SK-N-MC (cell line): ENCODE results near the gene PAX5.

Experiments used
- DNase-seq: peaks from one replicate; pipeline ENCODE4 v3.0.0-alpha.2; 2011; ENCODE audit warnings: low read depth, low spot score
- H3K27ac ChIP-seq: fragments of 200-600 bp; sonication (generic); 2 replicates; pipeline ENCODE4 v1.5.1; 2016; ENCODE audit warnings: mixed run types
- H3K36me3 ChIP-seq: fragments of 200-600 bp; sonication (generic); 2 replicates; pipeline ENCODE4 v1.6.1; 2017; ENCODE audit warnings: antibody characterized with exemption, low read length, mixed read lengths; ENCODE audit not compliant: insufficient read depth
- H3K4me3 ChIP-seq: fragments of 200-600 bp; sonication (generic); 2 replicates; pipeline ENCODE4 v1.5.1; 2016
- H3K9ac ChIP-seq: fragments of 200-600 bp; sonication (generic); 2 replicates; pipeline ENCODE4 v1.8.0; 2017; ENCODE audit warnings: mixed run types, mixed read lengths; ENCODE audit not compliant: insufficient read length
- H3K9me3 ChIP-seq: fragments of 200-600 bp; sonication (generic); 2 replicates; pipeline ENCODE4 v1.6.1; 2017; ENCODE audit warnings: low read depth, mild to moderate bottlenecking, antibody characterized with exemption, low read length, moderate library complexity, mixed read lengths
- EZH2 ChIP-seq: fragments of 200-600 bp; sonication (generic); IDR thresholded peaks from one replicate; pipeline ENCODE4 v1.6.1; 2017; ENCODE audit warnings: antibody characterized with exemption
- FOXP2 ChIP-seq: optimal IDR thresholded peaks from 2 replicates; pipeline ENCODE3; 2011; ENCODE audit warnings: mild to moderate bottlenecking, moderate library complexity; ENCODE audit not compliant: insufficient read depth; ENCODE audit errors: extremely low read length, control extremely low read depth
- POLR2AphosphoS5 ChIP-seq: IDR thresholded peaks from 2 replicates; pipeline ENCODE4 v1.6.1; 2012; ENCODE audit warnings: mild to moderate bottlenecking, low read depth, low read length, borderline replicate concordance

The PAX5 gene

DNA sequence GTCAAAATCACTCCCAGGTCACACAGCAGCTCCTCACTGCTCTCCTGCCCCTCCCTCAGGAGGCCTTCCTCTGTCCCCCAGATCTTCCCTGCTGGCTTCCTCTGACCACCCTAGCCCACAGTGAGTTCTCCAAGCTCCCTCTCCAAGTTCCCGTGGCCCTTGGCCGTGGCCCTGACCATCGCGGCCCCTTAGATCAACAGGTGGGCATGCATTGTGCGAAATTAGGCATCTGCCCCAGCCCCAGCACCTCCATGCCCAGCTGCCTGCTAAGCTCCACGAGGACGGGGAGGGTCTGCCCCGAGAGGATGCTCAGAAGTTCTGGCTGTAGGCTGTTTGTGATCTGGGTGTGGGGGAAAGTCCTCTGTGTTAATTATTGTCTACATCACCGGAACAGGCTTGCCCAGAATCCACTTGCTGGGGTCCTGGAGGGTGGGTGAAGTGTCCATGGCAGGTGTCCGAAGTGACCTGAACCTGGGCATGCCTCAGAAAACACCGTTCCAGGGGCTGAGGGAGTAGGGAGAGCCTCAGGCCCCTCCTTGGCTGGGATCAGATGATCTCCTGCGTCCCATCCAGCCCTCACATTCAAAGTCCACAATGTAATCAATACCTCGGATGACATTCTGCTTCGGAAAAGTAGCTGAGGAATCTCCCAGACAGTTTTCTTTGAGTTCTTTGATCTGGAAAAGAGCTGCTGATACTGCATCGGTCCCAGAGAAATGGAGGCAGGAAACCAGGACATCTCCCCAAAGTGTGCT, 194.8 kb downstream of the PAX5 start:
- Histone ChIP-seq H3K9me3 (no peaks in the 10 kb centered on the region), H3K9ac (no peak overlapping the region), H3K36me3 (no peaks in the 10 kb centered on the region), H3K27ac (no peak overlapping the region), H3K4me3 (no peak overlapping the region)
- DNase-seq = no peak
- no peak for TF ChIP-seq FOXP2
- no peak for TF ChIP-seq POLR2AphosphoS5
- TF ChIP-seq EZH2 = no peak

GRCh38 chr9:36837431-36838405, 196.3 kb downstream of the PAX5 start:
- no peaks in the 10 kb centered on the region for H3K9me3 ChIP-seq
- H3K9ac ChIP-seq = no peak overlapping the region
- H3K36me3 ChIP-seq = no peaks in the 10 kb centered on the region
- DNase-seq = no peak
- TF ChIP-seq FOXP2 (no peak), POLR2AphosphoS5 (no peak), EZH2 (no peak)
- no peak overlapping the region for H3K27ac ChIP-seq
- H3K4me3 ChIP-seq = no peak overlapping the region

DNA sequence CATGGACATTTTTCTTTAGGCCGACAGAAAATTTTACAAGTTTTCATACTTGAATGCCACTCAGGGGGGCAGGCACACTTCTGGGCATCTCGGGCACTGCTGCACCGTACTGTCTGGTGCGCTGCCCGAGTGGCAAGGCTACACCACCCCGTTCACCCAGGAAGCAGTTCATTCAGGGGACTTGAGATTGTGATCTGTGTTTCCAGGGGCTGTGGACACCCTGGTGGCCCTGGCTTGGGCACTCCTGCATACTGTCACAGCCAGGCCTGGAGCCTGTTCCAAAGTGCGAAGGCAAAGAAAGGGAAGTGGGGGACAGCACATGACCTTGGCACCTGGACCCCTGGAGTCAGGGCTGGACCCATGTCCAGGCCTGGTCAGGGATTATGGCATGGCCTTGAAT, 197.6 kb downstream of the PAX5 start:
- H3K4me3 ChIP-seq = no peak overlapping the region
- no peaks in the 10 kb centered on the region for H3K9me3 ChIP-seq
- H3K9ac ChIP-seq = no peak overlapping the region
- no peaks in the 10 kb centered on the region for H3K36me3 ChIP-seq
- TF ChIP-seq POLR2AphosphoS5 = no peak
- TF ChIP-seq FOXP2 = no peak
- no peak for TF ChIP-seq EZH2
- no peak overlapping the region for H3K27ac ChIP-seq
- DNase-seq = no peak

- Histone ChIP-seq H3K9ac (no peak overlapping the region), H3K36me3 (no peaks in the 10 kb centered on the region), H3K27ac (no peak overlapping the region), H3K9me3 (no peaks in the 10 kb centered on the region), H3K4me3 (no peak overlapping the region)
- DNase-seq = no peak
- TF ChIP-seq FOXP2 = no peak
- no peak for TF ChIP-seq EZH2
- no peak for TF ChIP-seq POLR2AphosphoS5
Observed at GRCh38 chr9:36835271-36835996, 198.6 kb downstream of the PAX5 start.

- Histone ChIP-seq H3K4me3 (no peak overlapping the region), H3K9ac (no peak overlapping the region), H3K36me3 (no peaks in the 10 kb centered on the region), H3K9me3 (no peaks in the 10 kb centered on the region), H3K27ac (no peak overlapping the region)
- TF ChIP-seq FOXP2 = no peak
- no peak for TF ChIP-seq POLR2AphosphoS5
- TF ChIP-seq EZH2 = no peak
- DNase-seq = no peak
Observed at GRCh38 chr9:36834736-36835135, 199.3 kb downstream of the PAX5 start.

GRCh38 chr9:36833954-36834353, 200.1 kb downstream of the PAX5 start:
- no peak overlapping the region for H3K9ac ChIP-seq
- TF ChIP-seq EZH2 = no peak
- no peak for TF ChIP-seq FOXP2
- no peak for TF ChIP-seq POLR2AphosphoS5
- no peak for DNase-seq
- no peaks in the 10 kb centered on the region for H3K9me3 ChIP-seq
- no peaks in the 10 kb centered on the region for H3K36me3 ChIP-seq
- no peak overlapping the region for H3K27ac ChIP-seq
- no peak overlapping the region for H3K4me3 ChIP-seq

- no peak for DNase-seq
- TF ChIP-seq FOXP2 (no peak), EZH2 (no peak), POLR2AphosphoS5 (no peak)
- no peaks in the 10 kb centered on the region for H3K36me3 ChIP-seq
- H3K9me3 ChIP-seq = no peaks in the 10 kb centered on the region
- no peak overlapping the region for H3K27ac ChIP-seq
- no peak overlapping the region for H3K9ac ChIP-seq
- H3K4me3 ChIP-seq = no peak overlapping the region
Observed at GRCh38 chr9:36832164-36832795, 201.8 kb downstream of the PAX5 start.
